Gastrocnemius medialis (tissue), 4 donors: Measurements from ENCODE around the gene HS3ST2. TPM values are rescaled to one million over a fixed set of nuclear protein-coding genes. Genes with fewer than 3 reads are reported as not detected.

Experiments
- ATAC-seq, 2 donors: fragments of 150-250 bp; one replicate each; pipeline ENCODE4 v1.9.1; 2016
- DNase-seq, 2 donors: peaks; one replicate each; pipeline ENCODE4 v3.0.0-alpha.2; 2019
- H3K27ac ChIP-seq, 4 donors: fragments of 200-600 bp; sonication (generic); 1 replicate in 1 of 4; 2 replicates in 3 of 4; pipeline ENCODE4 v1.5.1; 2016 to 2018; ENCODE audit warnings: mild to moderate bottlenecking in 2 of 4, moderate library complexity in 1 of 4
- H3K27me3 ChIP-seq, 3 donors: fragments of 200-600 bp; sonication (generic) in 2 of 3; 1 replicate in 1 of 3; 2 replicates in 2 of 3; pipeline versions ENCODE4 v1.5.1 to v1.6.0; 2016 to 2019; ENCODE audit warnings: mild to moderate bottlenecking in 1 of 3, moderate library complexity in 1 of 3
- H3K36me3 ChIP-seq, 2 donors: fragments of 200-600 bp; sonication (generic) in 1 of 2; one replicate each; pipeline ENCODE4 v1.5.1; 2017 to 2018
- H3K4me1 ChIP-seq, 2 donors: fragments of 200-600 bp; sonication (generic) in 1 of 2; one replicate each; pipeline ENCODE4 v1.5.1; 2016 to 2017; ENCODE audit warnings: mild to moderate bottlenecking in 2 of 2
- H3K4me3 ChIP-seq, 4 donors: fragments of 200-600 bp; sonication (generic) in 3 of 4; 1 replicate in 1 of 4; 2 replicates in 3 of 4; pipeline ENCODE4 v1.5.1; 2016 to 2019; ENCODE audit warnings: mild to moderate bottlenecking in 2 of 4
- H3K9me3 ChIP-seq, 3 donors: fragments of 200-600 bp; sonication (generic) in 2 of 3; 1 replicate in 1 of 3; 2 replicates in 2 of 3; pipeline ENCODE4 v1.5.1; 2016 to 2019
- POLR2A ChIP-seq, 2 donors: fragments of 450-650 bp; IDR thresholded peaks; one replicate each; pipeline ENCODE4 v1.6.1; 2017; ENCODE audit warnings: antibody characterized with exemption in 2 of 2, mild to moderate bottlenecking in 2 of 2, moderate library complexity in 2 of 2
- in situ Hi-C, 4 donors: fragments of 200-750 bp; cut with MboI; loops; one replicate each; pipeline versions ENCODE4 v1.15.0 to v1.8.0; 2017; ENCODE audit warnings: low sequenced_read_pairs in 4 of 4
- intact Hi-C: fragments of 100-400 bp; cut with DNase I; formaldehyde crosslinking; loops from one replicate; pipeline ENCODE4 v1.15.1; 2023; ENCODE audit warnings: low total_unique reads
- total RNA-seq, 4 donors: library from RNA; depleted of rRNA; stranded (reverse); fragments of >200 nt; gene quantifications; one replicate each; pipeline versions ENCODE4 v1.1.0 to v1.2.3, GENCODE V29; 2016
- TF ChIP-seq, protein P1 (sequence below), 5 experiments: fragments of 450-650 bp in 3 of 5; fragments of 200-600 bp in 2 of 5; sonication (generic) in 2 of 5; IDR thresholded peaks in 4 of 5; conservative IDR thresholded peaks in 1 of 5; 1 replicate in 4 of 5; 2 replicates in 1 of 5; pipeline ENCODE4 v1.5.1; 2016 to 2019; ENCODE audit warnings: antibody characterized with exemption in 5 of 5, mild to moderate bottlenecking in 3 of 5, moderate library complexity in 3 of 5

HS3ST2 gene
- total RNA-seq, result under 1 TPM in 2 of 4 donors, not detected in 2; 0.13 to 0.20 TPM

DNA sequence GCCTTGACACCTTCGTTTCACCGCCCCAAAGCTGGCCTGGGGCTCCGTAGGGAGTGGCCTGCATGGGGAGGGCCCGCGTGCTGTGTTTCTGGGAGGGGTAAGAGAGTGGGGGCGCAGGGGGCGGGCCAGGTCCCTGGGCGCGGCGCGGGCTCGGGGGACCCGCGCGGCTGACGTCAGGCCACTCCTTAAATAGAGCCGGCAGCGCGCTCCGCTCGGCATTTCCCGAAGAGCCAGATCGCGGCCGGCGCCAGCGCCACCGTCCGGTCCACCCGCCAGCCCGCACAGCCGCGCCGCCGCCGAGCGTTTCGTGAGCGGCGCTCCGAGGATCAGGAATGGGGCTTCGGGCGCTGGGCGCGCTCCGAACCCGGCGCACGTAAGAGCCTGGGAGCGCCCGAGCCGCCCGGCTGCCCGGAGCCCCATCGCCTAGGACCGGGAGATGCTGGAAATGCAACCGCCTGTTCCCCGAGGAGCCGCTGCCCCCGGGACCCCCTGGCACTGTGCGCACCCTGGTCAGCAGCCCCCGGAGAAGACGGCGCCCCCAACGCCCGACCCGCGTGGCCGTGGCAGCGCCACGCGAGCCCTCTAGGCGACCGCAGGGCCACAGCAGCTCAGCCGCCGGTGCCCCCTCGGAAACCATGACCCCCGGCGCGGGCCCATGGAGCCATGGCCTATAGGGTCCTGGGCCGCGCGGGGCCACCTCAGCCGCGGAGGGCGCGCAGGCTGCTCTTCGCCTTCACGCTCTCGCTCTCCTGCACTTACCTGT, at the start of gene HS3ST2:
TSS of gene HS3ST2 (plus strand) at position 215 of the 763 bp plus-strand sequence. CDS start at position 664, 449 bp downstream.
- H3K27me3 ChIP-seq, result peaks cover 3 to 48% (median 31%) of the 10 kb centered on the region in 3 donors

DNA sequence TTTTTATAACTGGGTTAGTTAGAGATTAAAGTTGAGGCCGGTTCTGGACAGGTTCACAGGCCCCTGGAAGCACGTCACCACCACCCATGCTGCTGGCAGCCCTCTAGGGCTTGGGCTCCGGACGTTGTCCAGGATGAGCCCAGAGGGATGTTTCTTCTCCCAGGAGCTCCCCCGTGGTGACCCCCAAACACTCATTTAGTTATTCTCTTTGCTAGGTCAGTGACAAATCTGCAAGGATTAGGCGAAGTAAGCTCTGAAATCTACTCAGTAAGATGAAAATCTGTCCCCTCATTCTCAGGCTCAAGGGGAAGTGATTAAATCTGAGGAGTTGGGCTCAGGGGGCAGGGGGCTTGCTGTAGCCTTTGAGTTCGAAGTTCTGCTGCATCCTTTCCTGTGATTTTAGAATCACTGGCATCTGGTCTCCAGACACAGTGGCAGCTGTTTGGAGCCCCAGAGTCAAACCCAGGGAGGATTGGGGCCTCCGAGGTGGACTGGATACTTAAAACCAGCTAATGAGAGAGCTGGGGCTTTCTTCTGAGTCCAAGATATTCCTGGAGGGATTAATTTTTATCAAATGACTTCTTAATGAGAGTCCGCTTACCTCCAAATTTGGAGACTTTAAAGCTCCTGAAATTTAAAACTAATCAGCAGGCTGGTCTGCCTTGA, 49.2 kb upstream of the HS3ST2 start:
- Histone ChIP-seq H3K9me3 (no peaks in the 10 kb centered on the region), H3K4me3 (no peak overlapping the region), H3K4me1 (no peaks in the 10 kb centered on the region), H3K27me3 (no peaks in the 10 kb centered on the region), H3K27ac (no peak overlapping the region), H3K36me3 (no peaks in the 10 kb centered on the region)
- TF ChIP-seq, protein P1, sequence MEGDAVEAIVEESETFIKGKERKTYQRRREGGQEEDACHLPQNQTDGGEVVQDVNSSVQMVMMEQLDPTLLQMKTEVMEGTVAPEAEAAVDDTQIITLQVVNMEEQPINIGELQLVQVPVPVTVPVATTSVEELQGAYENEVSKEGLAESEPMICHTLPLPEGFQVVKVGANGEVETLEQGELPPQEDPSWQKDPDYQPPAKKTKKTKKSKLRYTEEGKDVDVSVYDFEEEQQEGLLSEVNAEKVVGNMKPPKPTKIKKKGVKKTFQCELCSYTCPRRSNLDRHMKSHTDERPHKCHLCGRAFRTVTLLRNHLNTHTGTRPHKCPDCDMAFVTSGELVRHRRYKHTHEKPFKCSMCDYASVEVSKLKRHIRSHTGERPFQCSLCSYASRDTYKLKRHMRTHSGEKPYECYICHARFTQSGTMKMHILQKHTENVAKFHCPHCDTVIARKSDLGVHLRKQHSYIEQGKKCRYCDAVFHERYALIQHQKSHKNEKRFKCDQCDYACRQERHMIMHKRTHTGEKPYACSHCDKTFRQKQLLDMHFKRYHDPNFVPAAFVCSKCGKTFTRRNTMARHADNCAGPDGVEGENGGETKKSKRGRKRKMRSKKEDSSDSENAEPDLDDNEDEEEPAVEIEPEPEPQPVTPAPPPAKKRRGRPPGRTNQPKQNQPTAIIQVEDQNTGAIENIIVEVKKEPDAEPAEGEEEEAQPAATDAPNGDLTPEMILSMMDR (IDR thresholded peaks at IDR 0.05 in 4 of 5, conservative IDR thresholded peaks at IDR 0.05 in 1 of 5), result no peak
- TF ChIP-seq POLR2A (IDR thresholded peaks at IDR 0.05), result no peak
- DNase-seq, result no peak
- in situ Hi-C loops, result no loop called here
- intact Hi-C loops, result no loop called here
- no peak for ATAC-seq

More for the DNA sequence above, at the start of gene HS3ST2:
- peak in 1 of 2 donors; percentile 47 for ATAC-seq
- Histone ChIP-seq H3K4me1 (peaks cover 6% of the 10 kb centered on the region in 2 donors), H3K27ac (no peak within 1 kb of the TSS), H3K36me3 (no peaks in the 10 kb centered on the region), H3K4me3 (peak within 1 kb of the TSS; percentile 48 to 58 (median 52)), H3K9me3 (no peaks in the 10 kb centered on the region)
- no peak for DNase-seq
- intact Hi-C loops, result no loop called here
- TF ChIP-seq, protein P1 (IDR thresholded peaks at IDR 0.05 in 4 of 5, conservative IDR thresholded peaks at IDR 0.05 in 1 of 5), result peak in 1 of 5 experiments; percentile 32
- TF ChIP-seq POLR2A (IDR thresholded peaks at IDR 0.05), result no peak
- in situ Hi-C loops, result no loop called here

DNA sequence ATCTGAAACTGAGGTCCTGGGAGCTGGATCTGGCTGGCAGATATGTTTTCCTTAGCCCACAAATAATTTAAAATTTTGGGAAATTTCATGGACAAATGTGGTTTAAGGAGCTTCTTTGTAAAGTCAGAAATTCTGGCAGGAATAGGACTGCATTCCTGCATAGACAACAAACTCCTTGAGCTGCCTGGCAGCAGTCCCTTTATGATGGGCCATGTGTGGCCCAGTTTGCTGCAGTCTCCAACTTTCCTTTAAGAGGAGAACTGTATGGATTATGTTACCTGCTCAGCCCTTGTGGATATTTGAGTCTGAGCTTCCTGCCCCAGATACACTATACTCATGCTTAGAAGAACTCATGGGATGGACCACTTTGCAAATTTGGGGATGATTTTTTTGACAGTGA, 48.5 kb upstream of the HS3ST2 start:
- ATAC-seq (no peak), DNase-seq (no peak)
- H3K4me3 ChIP-seq, result no peak overlapping the region
- TF ChIP-seq, protein P1 (IDR thresholded peaks at IDR 0.05 in 4 of 5, conservative IDR thresholded peaks at IDR 0.05 in 1 of 5), result no peak
- no peaks in the 10 kb centered on the region for H3K36me3 ChIP-seq
- intact Hi-C loops (no loop called here), in situ Hi-C loops (no loop called here)
- H3K9me3 ChIP-seq, result no peaks in the 10 kb centered on the region
- H3K27ac ChIP-seq, result no peak overlapping the region
- H3K27me3 ChIP-seq, result no peaks in the 10 kb centered on the region
- H3K4me1 ChIP-seq, result no peaks in the 10 kb centered on the region

DNA sequence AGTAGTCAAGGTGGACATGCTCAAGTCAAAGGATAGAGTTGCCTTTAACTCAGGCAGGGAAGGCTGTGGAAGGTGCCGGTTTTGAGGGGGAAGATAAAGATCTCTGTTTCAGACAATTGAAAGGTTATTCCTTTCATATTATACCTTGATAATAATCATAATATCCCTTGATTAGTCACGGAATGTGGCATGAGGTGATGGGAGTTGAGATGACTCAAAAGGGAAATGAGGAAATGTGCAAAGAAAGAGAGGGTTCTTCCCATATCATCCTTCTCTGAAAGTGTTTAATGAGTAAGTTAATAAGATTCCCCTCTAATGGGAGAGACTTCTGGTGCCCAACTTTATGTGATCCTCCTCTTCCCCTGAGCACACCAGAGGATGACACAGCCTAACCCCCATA, 43.1 kb upstream of the HS3ST2 start:
- no peak overlapping the region for H3K27ac ChIP-seq
- H3K4me3 ChIP-seq, result no peak overlapping the region
- no peak for DNase-seq
- peaks cover 0 to 2% (median 0%) of the 10 kb centered on the region in 3 donors for H3K27me3 ChIP-seq
- intact Hi-C loops (no loop called here), in situ Hi-C loops (no loop called here)
- no peaks in the 10 kb centered on the region for H3K36me3 ChIP-seq
- TF ChIP-seq, protein P1 (IDR thresholded peaks at IDR 0.05 in 4 of 5, conservative IDR thresholded peaks at IDR 0.05 in 1 of 5), result no peak
- TF ChIP-seq POLR2A (IDR thresholded peaks at IDR 0.05), result no peak
- H3K4me1 ChIP-seq, result no peaks in the 10 kb centered on the region
- no peaks in the 10 kb centered on the region for H3K9me3 ChIP-seq
- ATAC-seq, result no peak
